CD4-positive, alpha-beta T cell (primary cell): ENCODE measurements around the gene TCF7L2. TPM values are rescaled to one million over a fixed set of nuclear protein-coding genes. Genes with fewer than 3 reads are reported as not detected.

Source experiments
- ATAC-seq: fragments of 200-7000 bp; cut with Tn5 transposase; one replicate; pipeline ENCODE4 v1.10.0; 2022; ENCODE audit warnings: mild to moderate bottlenecking; ENCODE audit not compliant: poor library complexity
- CTCF ChIA-PET: fragments of 350-600 bp; sonication (Branson Sonifier 250); formaldehyde crosslinking; loops from one replicate; lab custom pipeline; 2021; ENCODE audit warnings: antibody characterized with exemption, inconsistent platforms; lab: Charles Lee
- POLR2A ChIA-PET: fragments of 350-600 bp; sonication (Branson Sonifier 250); formaldehyde crosslinking; loops from one replicate; lab custom pipeline; 2021; ENCODE audit warnings: antibody characterized with exemption, inconsistent platforms; lab: Charles Lee
- DNase-seq, 14 experiments: peaks; one replicate each; pipeline ENCODE4 v3.0.0-alpha.2; 2013 to 2020; ENCODE audit warnings: mixed read lengths in 2 of 14
- H3K27ac ChIP-seq, 2 donors: one replicate each; pipeline versions ENCODE4 v1.5.1 to v1.7.0; 2013; ENCODE audit warnings: low read length in 2 of 2, low read depth in 1 of 2, mild to moderate bottlenecking in 1 of 2
- H3K27me3 ChIP-seq, 2 experiments: 1 replicate in 1 of 2; 2 replicates in 1 of 2; pipeline versions ENCODE4 v1.6.1 to v1.7.0; 2013; ENCODE audit warnings: low read length in 2 of 2, control low read depth in 1 of 2, mild to moderate bottlenecking in 1 of 2, moderate library complexity in 1 of 2; ENCODE audit not compliant: insufficient read depth in 2 of 2, control insufficient read depth in 1 of 2
- H3K36me3 ChIP-seq: one replicate; pipeline ENCODE4 v1.6.1; 2013; ENCODE audit warnings: low read length, control low read depth; ENCODE audit not compliant: insufficient read depth
- H3K4me1 ChIP-seq: one replicate; pipeline ENCODE4 v1.6.1; 2013; ENCODE audit warnings: low read length, control low read depth; ENCODE audit not compliant: insufficient read depth
- H3K4me3 ChIP-seq: one replicate; pipeline ENCODE4 v1.5.1; 2013; ENCODE audit warnings: mild to moderate bottlenecking, low read length, moderate library complexity
- H3K9me3 ChIP-seq, 2 experiments: 1 replicate in 1 of 2; 2 replicates in 1 of 2; pipeline versions ENCODE4 v1.6.1 to v1.7.0; 2013; ENCODE audit warnings: low read length in 2 of 2, mild to moderate bottlenecking in 2 of 2, control low read depth in 1 of 2, moderate library complexity in 1 of 2; ENCODE audit not compliant: control insufficient read depth in 1 of 2, insufficient read depth in 1 of 2
- H3K27ac Mint-ChIP-seq: one replicate; pipeline ENCODE4 v1.8.0; 2020; ENCODE audit warnings: mixed read lengths
- H3K27me3 Mint-ChIP-seq: one replicate; pipeline ENCODE4 v1.8.0; 2021; ENCODE audit warnings: mixed read lengths
- H3K36me3 Mint-ChIP-seq: one replicate; pipeline ENCODE4 v1.8.0; 2021; ENCODE audit warnings: low read depth, mixed read lengths
- H3K4me1 Mint-ChIP-seq: one replicate; pipeline ENCODE4 v1.8.0; 2021; ENCODE audit warnings: low read depth, mixed read lengths
- H3K4me3 Mint-ChIP-seq: one replicate; pipeline ENCODE4 v1.8.0; 2020; ENCODE audit warnings: mild to moderate bottlenecking, mixed read lengths
- H3K9me3 Mint-ChIP-seq: one replicate; pipeline ENCODE4 v1.8.0; 2020; ENCODE audit warnings: mixed read lengths
- CTCF ChIP-seq: fragments of 200-600 bp; IDR thresholded peaks from one replicate; pipeline ENCODE4 v1.8.0; 2022; ENCODE audit warnings: antibody characterized with exemption, mild to moderate bottlenecking
- intact Hi-C, 2 experiments: fragments of 100-400 bp; cut with DNase I in 1 of 2; cut with micrococcal nuclease in 1 of 2; formaldehyde crosslinking; loops; one replicate each; pipeline versions ENCODE4 v1.15.1 to v1.9.0; 2023 to 2025; cut with DNase I, micrococcal nuclease
- total RNA-seq, 174 experiments: library from RNA in 2 of 174; stranded (reverse) in 2 of 174; gene quantifications; one replicate each; pipeline ENCODE4 v1.2.3 and lab custom pipeline; 2021 to 2026

Gene TCF7L2
- total RNA-seq, 2 experiments from 2014 or later: 4.2 to 4.4 TPM

- ATAC-seq (no peak), DNase-seq (no peak)
- POLR2A ChIA-PET: no interaction called here
- Mint-ChIP-seq H3K27me3 (peaks cover 62% of the 10 kb centered on the region), H3K4me3 (no peak overlapping the region), H3K9me3 (no peaks in the 10 kb centered on the region), H3K27ac (no peak overlapping the region), H3K4me1 (peaks cover 24% of the 10 kb centered on the region), H3K36me3 (no peaks in the 10 kb centered on the region)
- Histone ChIP-seq H3K4me1 (peaks cover 1% of the 10 kb centered on the region), H3K27me3 (peaks cover 6 to 49% of the 10 kb centered on the region in 2 experiments), H3K27ac (no peak overlapping the region), H3K36me3 (no peaks in the 10 kb centered on the region), H3K4me3 (no peak overlapping the region), H3K9me3 (no peaks in the 10 kb centered on the region)
- no peak for TF ChIP-seq CTCF
- CTCF ChIA-PET: no interaction called here
- intact Hi-C loops: no loop called here
Measured at GRCh38 chr10:112986544-112987190, 36.6 kb downstream of the TCF7L2 start.

- no peaks in the 10 kb centered on the region for H3K36me3 ChIP-seq
- no peak for DNase-seq
- Mint-ChIP-seq H3K27me3 (peaks cover 51% of the 10 kb centered on the region), H3K27ac (no peak overlapping the region), H3K4me1 (peaks cover 18% of the 10 kb centered on the region), H3K4me3 (no peak overlapping the region), H3K36me3 (no peaks in the 10 kb centered on the region), H3K9me3 (no peaks in the 10 kb centered on the region)
- H3K27ac ChIP-seq: no peak overlapping the region
- no peaks in the 10 kb centered on the region for H3K4me1 ChIP-seq
- intact Hi-C loops: no loop called here
- ChIA-PET CTCF (no interaction called here), POLR2A (no interaction called here)
- no peak for ATAC-seq
- TF ChIP-seq CTCF: no peak
- peaks cover 6 to 46% of the 10 kb centered on the region in 2 experiments for H3K27me3 ChIP-seq
- no peak overlapping the region for H3K4me3 ChIP-seq
- no peaks in the 10 kb centered on the region for H3K9me3 ChIP-seq
Measured at GRCh38 chr10:112988839-112989406, 38.9 kb downstream of the TCF7L2 start.

DNA sequence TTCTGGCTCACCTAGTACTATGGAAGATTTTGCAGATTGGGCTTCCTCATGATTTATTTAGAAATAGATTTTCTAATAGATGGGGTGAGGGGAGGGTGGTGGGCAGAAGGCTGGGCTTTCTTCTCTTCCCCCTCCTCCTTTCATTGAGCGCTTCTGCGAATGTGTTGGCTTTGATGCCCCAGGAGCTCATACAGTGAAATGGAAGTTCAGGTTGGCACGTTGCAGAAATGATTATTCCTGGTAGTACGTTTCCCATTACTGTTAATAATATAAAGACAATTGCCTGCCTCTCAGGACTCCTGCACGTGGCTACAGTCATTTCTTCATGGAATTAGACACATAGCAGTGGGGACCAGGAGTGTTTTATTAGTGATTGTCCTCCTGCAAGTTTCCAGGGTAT is 39.8 kb downstream of the TCF7L2 start:
- H3K27ac Mint-ChIP-seq: no peak overlapping the region
- Histone ChIP-seq H3K27ac (no peak overlapping the region), H3K4me1 (no peaks in the 10 kb centered on the region), H3K36me3 (no peaks in the 10 kb centered on the region), H3K9me3 (no peaks in the 10 kb centered on the region), H3K27me3 (peaks cover 4 to 40% of the 10 kb centered on the region in 2 experiments), H3K4me3 (no peak overlapping the region)
- peaks cover 18% of the 10 kb centered on the region for H3K4me1 Mint-ChIP-seq
- no peaks in the 10 kb centered on the region for H3K36me3 Mint-ChIP-seq
- intact Hi-C loops: no loop called here
- ChIA-PET POLR2A (no interaction called here), CTCF (no interaction called here)
- DNase-seq (no peak), ATAC-seq (no peak)
- H3K4me3 Mint-ChIP-seq: no peak overlapping the region
- no peak for TF ChIP-seq CTCF
- H3K9me3 Mint-ChIP-seq: no peaks in the 10 kb centered on the region
- peaks cover 42% of the 10 kb centered on the region for H3K27me3 Mint-ChIP-seq
